Peyer's patch (tissue), 4 donors: ENCODE measurements around the gene EMC7. TPM values are rescaled to one million over a fixed set of nuclear protein-coding genes. Genes with fewer than 3 reads are reported as not detected.

Experiments
- DNase-seq, 3 donors: peaks; one replicate each; pipeline ENCODE4 v3.0.0-alpha.2; 2017 to 2019
- H3K27ac ChIP-seq, 4 donors: fragments of 200-600 bp; sonication (generic); one replicate each; pipeline ENCODE4 v1.5.1; 2016 to 2019
- H3K27me3 ChIP-seq, 2 donors: fragments of 200-600 bp; sonication (generic); one replicate each; pipeline ENCODE4 v1.5.1; 2019
- H3K36me3 ChIP-seq, 3 donors: fragments of 200-600 bp; sonication (generic); one replicate each; pipeline ENCODE4 v1.5.1; 2016 to 2019
- H3K4me1 ChIP-seq, 4 donors: fragments of 200-600 bp; sonication (generic); one replicate each; pipeline ENCODE4 v1.5.1; 2016 to 2019
- H3K4me3 ChIP-seq, 4 donors: fragments of 200-600 bp; sonication (generic); 1 replicate in 3 of 4; 2 replicates in 1 of 4; pipeline ENCODE4 v1.5.1; 2016 to 2019; ENCODE audit warnings: mild to moderate bottlenecking in 1 of 4
- H3K9me3 ChIP-seq, 4 donors: fragments of 200-600 bp; sonication (generic); one replicate each; pipeline ENCODE4 v1.5.1; 2016 to 2019; ENCODE audit warnings: mild to moderate bottlenecking in 1 of 4
- CTCF ChIP-seq, 6 experiments: fragments of 450-650 bp in 4 of 6; fragments of 200-600 bp in 2 of 6; sonication (generic) in 1 of 6; IDR thresholded peaks; one replicate each; pipeline ENCODE4 v1.5.1; 2017 to 2019; ENCODE audit warnings: antibody characterized with exemption in 6 of 6, mild to moderate bottlenecking in 3 of 6, moderate library complexity in 1 of 6
- POLR2A ChIP-seq, 2 donors: fragments of 450-650 bp; IDR thresholded peaks; one replicate each; pipeline ENCODE4 v1.5.1; 2017; ENCODE audit warnings: antibody characterized with exemption in 2 of 2, mild to moderate bottlenecking in 2 of 2, moderate library complexity in 2 of 2
- total RNA-seq, 4 donors: library from RNA; depleted of rRNA; stranded (reverse); fragments of >200 nt; gene quantifications; one replicate each; pipeline ENCODE4 v1.1.0, GENCODE V29; 2016

EMC7 gene
- total RNA-seq, 4 donors from 2014 or later, result 20.5 to 29.8 (median 29.2) TPM; not detected in 1

- TF ChIP-seq POLR2A (IDR thresholded peaks at IDR 0.05) (peak; percentile 15 to 34), CTCF (IDR thresholded peaks at IDR 0.05) (no peak)
- H3K27ac ChIP-seq, result peak overlapping the region; percentile 88 to 97 (median 90)
- no peaks in the 10 kb centered on the region for H3K36me3 ChIP-seq
- H3K27me3 ChIP-seq, result no peaks in the 10 kb centered on the region
- no peaks in the 10 kb centered on the region for H3K9me3 ChIP-seq
- peak; percentile 70 to 88 (median 87) for DNase-seq
- peak overlapping the region; percentile 56 to 92 (median 67) for H3K4me3 ChIP-seq
- peaks cover 0 to 10% (median 3%) of the 10 kb centered on the region in 4 donors for H3K4me1 ChIP-seq
These were observed 63.4 kb downstream of the EMC7 start for GRCh38 chr15:34038023-34038870.

Other genes with a start within 250 kb of the EMC7 start
- gene CHRM5, start 133.4 kb downstream of the EMC7 start, total RNA-seq, result not detected
- gene AVEN, start 62.7 kb downstream of the EMC7 start, total RNA-seq, result 10 to 100 TPM in 2 of 4 donors, 1 to 10 TPM in 2; 6.3 to 17.3 (median 10.6) TPM
- 1 to 10 TPM in 3 of 4 donors, under 1 TPM in 1; 0.83 to 2.9 (median 1.8) TPM for gene PGBD4, start 221 bp upstream of the EMC7 start, total RNA-seq
- gene KATNBL1, start 108.2 kb upstream of the EMC7 start, total RNA-seq, result 10 to 100 TPM; 40.6 to 76.7 (median 50.1) TPM
- 100 to 1,000 TPM in 1 of 4 donors, 10 to 100 TPM in 3; 33.0 to 105 (median 64.0) TPM for gene EMC4, start 123.2 kb upstream of the EMC7 start, total RNA-seq
- 100 to 1,000 TPM in 1 of 4 donors, 10 to 100 TPM in 3; 48.7 to 111 (median 54.1) TPM for gene SLC12A6, start 235.9 kb upstream of the EMC7 start, total RNA-seq
- gene NOP10, start 241.3 kb upstream of the EMC7 start, total RNA-seq, result 100 to 1,000 TPM in 2 of 4 donors, 10 to 100 TPM in 2; 56.2 to 143 (median 96.3) TPM
- gene NUTM1, start 241.5 kb upstream of the EMC7 start, total RNA-seq, result not detected